Astrocyte of the cerebellum (primary cell): ENCODE results near the gene TBX5.

Experiments
- DNase-seq: peaks from one replicate; pipeline ENCODE4 v3.0.0-alpha.2; 2011; ENCODE audit warnings: low read depth
- H3K4me3 ChIP-seq: 2 replicates; pipeline ENCODE4 v1.5.1; 2011; ENCODE audit warnings: mild to moderate bottlenecking, low read depth, low read length, moderate library complexity
- CTCF ChIP-seq: IDR thresholded peaks from 2 replicates; pipeline ENCODE4 v1.5.1; 2012; ENCODE audit warnings: low read length, low read depth, moderate library complexity, mild to moderate bottlenecking; ENCODE audit errors: missing control alignments
- in situ Hi-C: cut with HindIII; loops from 2 replicates; pipeline ENCODE4 v1.10.0; 2017; ENCODE audit warnings: low sequenced_read_pairs

TBX5 gene

DNA sequence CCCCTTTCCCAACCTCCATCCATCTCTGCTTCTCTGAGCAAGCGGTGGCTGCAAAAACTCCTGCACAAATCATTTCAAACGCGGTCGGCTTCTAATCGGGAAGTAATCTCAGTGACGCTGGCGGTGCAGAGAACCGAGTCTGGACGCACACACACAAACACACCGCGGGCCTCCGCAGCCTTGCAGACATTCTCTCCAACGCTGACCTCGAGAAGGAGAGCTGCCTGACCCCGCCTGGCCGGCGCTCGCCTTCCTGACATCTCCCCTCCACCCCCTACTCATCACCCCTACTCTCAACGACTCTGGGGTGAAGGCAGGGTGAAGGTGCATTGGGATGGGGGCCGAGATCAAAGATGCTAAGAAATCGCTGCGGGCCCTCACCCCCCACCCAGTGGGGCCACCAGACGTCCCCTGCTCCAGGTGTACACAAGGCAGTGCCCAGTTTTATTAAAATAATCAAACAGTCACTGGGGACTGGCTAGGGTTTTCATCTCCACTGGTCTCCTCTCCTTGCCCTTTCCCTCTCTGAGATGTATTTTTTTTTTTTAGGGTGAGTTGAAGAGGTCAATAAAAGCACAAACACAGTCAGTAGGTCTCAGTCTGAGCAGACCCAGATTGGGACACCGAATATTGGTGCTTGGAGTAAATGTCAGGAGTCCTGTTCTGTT is 506 bp upstream of the TBX5 start:
- no peak overlapping the region for H3K4me3 ChIP-seq
- in situ Hi-C loops, result no loop called here
- no peak for TF ChIP-seq CTCF
- no peak for DNase-seq

GRCh38 chr12:114404926-114405518 is 922 bp downstream of the TBX5 start:
- TF ChIP-seq CTCF, result no peak
- in situ Hi-C loops, result no loop called here
- DNase-seq, result no peak
- no peak overlapping the region for H3K4me3 ChIP-seq

GRCh38 chr12:114404083-114404925 is 1.6 kb downstream of the TBX5 start:
- no peak overlapping the region for H3K4me3 ChIP-seq
- TF ChIP-seq CTCF, result no peak
- no peak for DNase-seq
- in situ Hi-C loops, result no loop called here

DNA sequence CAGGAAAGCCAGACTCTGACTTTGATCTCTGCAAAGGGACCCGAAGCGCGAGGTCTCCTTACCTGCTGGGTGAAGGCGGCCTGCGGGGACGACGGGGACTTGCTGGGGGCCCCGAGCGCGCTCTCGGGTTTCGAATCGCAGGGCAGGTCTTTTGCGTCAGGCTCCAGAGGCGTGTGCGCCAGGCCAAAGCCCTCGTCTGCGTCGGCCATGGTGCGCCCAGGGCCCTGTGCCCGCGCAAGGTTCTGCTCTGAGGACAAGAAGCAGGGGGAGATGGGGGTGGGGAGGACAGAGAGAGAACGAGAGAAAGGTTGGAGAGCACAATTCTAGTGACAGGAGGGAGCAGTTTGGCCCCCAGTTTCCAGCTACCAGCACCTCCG is 2.3 kb downstream of the TBX5 start:
- DNase-seq, result no peak
- in situ Hi-C loops, result no loop called here
- H3K4me3 ChIP-seq, result no peak overlapping the region
- no peak for TF ChIP-seq CTCF

- no peak for TF ChIP-seq CTCF
- in situ Hi-C loops, result no loop called here
- no peak overlapping the region for H3K4me3 ChIP-seq
- DNase-seq, result no peak
Measured at GRCh38 chr12:114403011-114403689, 2.8 kb downstream of the TBX5 start.

GRCh38 chr12:114402084-114402717 is 3.7 kb downstream of the TBX5 start:
- TF ChIP-seq CTCF, result no peak

More at GRCh38 chr12:114402084-114402717, 3.7 kb downstream of the TBX5 start:
- in situ Hi-C loops, result no loop called here
- DNase-seq, result no peak
- no peak overlapping the region for H3K4me3 ChIP-seq
